Measurements from ENCODE around the gene APEH. TPM values are rescaled to one million over a fixed set of nuclear protein-coding genes. Genes with fewer than 3 reads are reported as not detected.
A peak's percentile ranks its signal among the peaks of the same experiment; 100 is the strongest.

APEH gene
- total and polyA plus RNA-seq, 2 of the 13 experiments (the other 11 are each of a cell fraction or from before 2014, with no cell fraction given): 116 to 130 TPM

- WGBS (ENCODE audit: low lambda C conversion rate): 99% methylated on average over 9 of the region's 9 CpGs
- no peak for FAIRE-seq
- in situ Hi-C loops (cut with HindIII; ENCODE audit: extremely low pct_ligation_motif_present, low pct_unique_long_range_greater_than_20kb): no loop called here
Observed at GRCh38 chr3:49721596-49721895, 47.4 kb downstream of the APEH start.

GRCh38 chr3:49721896-49722781, 48.0 kb downstream of the APEH start:
- Histone ChIP-seq H2AFZ (ENCODE audit: low read length) (no peak overlapping the region), H3K27me3 (ENCODE audit: control insufficient read depth in 1 of 2, insufficient read depth in 2 of 2, low read length in 2 of 2) (no peaks in the 10 kb centered on the region), H3K27ac (ENCODE audit: extremely low read length, insufficient read depth, low read length) (no peak overlapping the region), H3K4me2 (ENCODE audit: low read depth, low read length) (peak overlapping the region; percentile 88), H3K9me3 (ENCODE audit: low read length) (no peaks in the 10 kb centered on the region), H3K9ac (ENCODE audit: insufficient read depth, low read depth, low read length) (0 out of 2 replicates have a peak overlapping the region, but pooled peaks have one; percentile 95), H3K36me3 (replicated peaks in 1 of 2; ENCODE audit: control insufficient read depth in 1 of 2, insufficient read depth in 2 of 2, low read length in 2 of 2) (peaks cover 13 to 29% of the 10 kb centered on the region in 2 experiments), H3K4me3 (replicated peaks in 1 of 3; ENCODE audit: insufficient read depth in 1 of 3, low read depth in 2 of 3, low read length in 3 of 3) (peak overlapping the region in 1 of 3 experiments; percentile 97; a peak in 2 of 6 replicates), H3K4me1 (ENCODE audit: insufficient read depth, low read length) (peaks cover 21% of the 10 kb centered on the region), H4K20me1 (ENCODE audit: insufficient read depth, low read length) (no peaks in the 10 kb centered on the region), H3K79me2 (ENCODE audit: insufficient read depth, low read length) (peaks cover 13% of the 10 kb centered on the region)
- intact Hi-C loops (cut with micrococcal nuclease; ENCODE audit: unreplicated experiment): no loop called here
- TF ChIP-seq SNRNP70 (IDR thresholded peaks at IDR 0.05; ENCODE audit: low read depth, low read length) (no peak), CBX1 (IDR thresholded peaks at IDR 0.05; ENCODE audit: low read depth) (no peak), SSRP1 (CRISPR knock-in tag; IDR thresholded peaks at IDR 0.05) (0 out of 2 replicates have a peak, but pooled peaks have one; percentile 49), POLR2G (IDR thresholded peaks at IDR 0.05; ENCODE audit: low read depth, low read length) (0 out of 2 replicates have a peak, but pooled peaks have one; percentile 22), DZIP1 (CRISPR knock-in tag; IDR thresholded peaks at IDR 0.05) (0 out of 2 replicates have a peak, but pooled peaks have one; percentile 43), THAP7 (CRISPR knock-in tag; IDR thresholded peaks at IDR 0.05) (no peak), RBFOX2 (IDR thresholded peaks at IDR 0.05; ENCODE audit: low read depth, low read length) (peak; percentile 40; the same call in 1 of the 2 replicates), TAF15 (IDR thresholded peaks at IDR 0.05; ENCODE audit: low read depth, low read length, poor library complexity, severe bottlenecking) (no peak), AGO2 (optimal IDR thresholded peaks at IDR 0.05; ENCODE audit: low read depth, low read length) (peak; percentile 95), MZF1 (CRISPR knock-in tag; IDR thresholded peaks at IDR 0.05; ENCODE audit: borderline replicate concordance) (no peak), POLR2AphosphoS5 (IDR thresholded peaks at IDR 0.05; ENCODE audit: low read depth, low read length) (0 out of 2 replicates have a peak, but pooled peaks have one; percentile 3)
- in situ Hi-C loops (cut with HindIII; ENCODE audit: extremely low pct_ligation_motif_present, low pct_unique_long_range_greater_than_20kb): no loop called here
- POLR2A ChIA-PET: no interaction called here
- BruUV-seq (replicated peaks): no TSS peak
- CTCF ChIA-PET (ENCODE audit: low intra/inter-chr PET ratio, low total read pairs): no interaction called here
- ATAC-seq (no peak), DNase-seq (ENCODE audit: low spot score) (no peak), FAIRE-seq (no peak)
- 96% methylated on average over 19 of the region's 26 CpGs for WGBS (ENCODE audit: low lambda C conversion rate)

More at GRCh38 chr3:49721596-49721895, 47.4 kb downstream of the APEH start:
- Histone ChIP-seq H3K4me1 (ENCODE audit: insufficient read depth, low read length) (peaks cover 21% of the 10 kb centered on the region), H3K27ac (ENCODE audit: extremely low read length, insufficient read depth, low read length) (no peak overlapping the region), H3K36me3 (replicated peaks in 1 of 2; ENCODE audit: control insufficient read depth in 1 of 2, insufficient read depth in 2 of 2, low read length in 2 of 2) (peaks cover 11 to 25% of the 10 kb centered on the region in 2 experiments), H2AFZ (ENCODE audit: low read length) (no peak overlapping the region), H3K4me3 (replicated peaks in 1 of 3; ENCODE audit: insufficient read depth in 1 of 3, low read depth in 2 of 3, low read length in 3 of 3) (no peak overlapping the region), H3K27me3 (ENCODE audit: control insufficient read depth in 1 of 2, insufficient read depth in 2 of 2, low read length in 2 of 2) (no peaks in the 10 kb centered on the region), H3K9me3 (ENCODE audit: low read length) (no peaks in the 10 kb centered on the region), H3K79me2 (ENCODE audit: insufficient read depth, low read length) (peaks cover 13% of the 10 kb centered on the region), H3K4me2 (ENCODE audit: low read depth, low read length) (no peak overlapping the region), H4K20me1 (ENCODE audit: insufficient read depth, low read length) (no peaks in the 10 kb centered on the region), H3K9ac (ENCODE audit: insufficient read depth, low read depth, low read length) (no peak overlapping the region)
- no peak for ATAC-seq
- TF ChIP-seq ZNF264 (CRISPR knock-in tag; IDR thresholded peaks at IDR 0.05) (no peak), POLR2A (IDR thresholded peaks at IDR 0.05; ENCODE audit: insufficient read depth in 1 of 2, low read depth in 2 of 2, low read length in 2 of 2) (0 out of 4 replicates have a peak, but pooled peaks of 1 of the 2 experiments have one; percentile 10), POLR2AphosphoS5 (IDR thresholded peaks at IDR 0.05; ENCODE audit: low read depth, low read length) (0 out of 2 replicates have a peak, but pooled peaks have one; percentile 18), POLR2G (IDR thresholded peaks at IDR 0.05; ENCODE audit: low read depth, low read length) (0 out of 2 replicates have a peak, but pooled peaks have one; percentile 1), TP53 (CRISPR knock-in tag; conservative IDR thresholded peaks at IDR 0.05) (no peak), TCF12 (IDR thresholded peaks at IDR 0.05) (no peak), TCF12 (CRISPR knock-in tag; IDR thresholded peaks at IDR 0.05) (no peak)
- CTCF ChIA-PET (ENCODE audit: low intra/inter-chr PET ratio, low total read pairs): no interaction called here
- intact Hi-C loops (cut with micrococcal nuclease; ENCODE audit: unreplicated experiment): no loop called here
- POLR2A ChIA-PET: no interaction called here
- DNase-seq (ENCODE audit: low spot score): no peak
- BruUV-seq (replicated peaks): no TSS peak
